Fibroblast of skin of right quadriceps (primary cell): ENCODE measurements around the gene GDF2.

Source experiments
- DNase-seq: peaks from one replicate; pipeline ENCODE4 v3.0.0-alpha.2; 2013

GDF2 gene

GRCh38 chr10:47371629-47372485, 49.6 kb downstream of the GDF2 start:
- no peak for DNase-seq

DNA sequence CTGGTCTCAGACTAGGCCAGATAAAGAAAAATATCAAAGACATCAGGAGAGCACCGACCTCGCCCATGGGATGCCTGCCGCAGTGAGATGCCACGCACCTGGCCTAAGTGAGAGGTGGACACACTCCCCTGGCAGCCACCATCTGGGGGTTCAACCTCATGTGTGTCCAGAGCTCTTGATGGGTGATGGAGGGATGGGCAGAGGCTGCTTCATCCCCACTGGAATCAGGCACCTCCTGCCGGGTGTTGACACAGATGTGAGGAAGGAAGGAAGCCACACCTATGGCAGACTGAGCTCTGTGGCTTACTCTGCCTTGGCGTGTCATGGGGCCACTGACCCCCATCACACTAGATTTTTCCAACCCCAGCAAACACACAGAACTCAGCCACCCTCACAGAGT, 50.5 kb downstream of the GDF2 start:
- DNase-seq: no peak

DNA sequence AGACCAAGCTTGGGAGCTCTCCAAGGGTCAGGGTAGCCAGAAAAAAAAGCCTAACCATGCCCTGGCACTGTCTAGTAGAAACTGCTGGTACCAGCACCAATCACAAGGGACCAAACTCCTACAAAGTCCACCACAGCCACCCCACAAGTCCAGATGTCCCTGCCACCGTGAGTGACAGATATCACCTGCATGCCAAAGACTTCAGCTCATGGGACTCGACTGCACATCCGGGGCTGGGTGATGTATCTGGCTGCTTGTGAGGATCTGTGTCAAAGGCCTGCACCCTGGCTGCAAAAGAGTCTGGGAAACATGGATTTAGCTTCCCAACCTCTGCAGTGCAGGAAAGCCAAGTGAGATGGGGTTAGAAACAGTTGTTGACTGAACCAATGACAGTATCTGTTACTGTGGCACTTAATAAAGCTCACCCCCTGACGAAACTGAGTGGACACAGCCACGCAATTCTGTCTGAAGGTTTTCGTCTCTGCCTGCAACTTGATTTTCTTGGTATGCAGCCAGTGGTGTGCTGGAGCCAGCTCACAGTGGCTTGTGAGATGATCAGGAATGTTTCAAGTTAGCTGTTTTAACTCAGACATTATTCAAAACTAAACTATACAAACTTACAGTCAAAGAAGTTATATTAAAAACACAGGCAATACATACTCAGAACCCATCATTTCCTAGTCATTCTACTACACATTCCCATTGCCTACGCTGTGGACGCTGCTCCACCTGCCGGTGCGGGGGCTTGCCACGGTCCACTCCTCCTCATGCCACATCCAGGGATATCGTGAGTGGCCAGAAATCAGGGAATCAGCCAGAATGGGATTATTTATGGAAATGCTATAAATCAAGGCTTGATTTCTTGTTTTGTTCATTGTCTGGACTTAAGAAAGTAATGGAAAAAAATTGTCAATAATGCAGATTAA, 52.6 kb downstream of the GDF2 start:
- peak; percentile 22 for DNase-seq

DNA sequence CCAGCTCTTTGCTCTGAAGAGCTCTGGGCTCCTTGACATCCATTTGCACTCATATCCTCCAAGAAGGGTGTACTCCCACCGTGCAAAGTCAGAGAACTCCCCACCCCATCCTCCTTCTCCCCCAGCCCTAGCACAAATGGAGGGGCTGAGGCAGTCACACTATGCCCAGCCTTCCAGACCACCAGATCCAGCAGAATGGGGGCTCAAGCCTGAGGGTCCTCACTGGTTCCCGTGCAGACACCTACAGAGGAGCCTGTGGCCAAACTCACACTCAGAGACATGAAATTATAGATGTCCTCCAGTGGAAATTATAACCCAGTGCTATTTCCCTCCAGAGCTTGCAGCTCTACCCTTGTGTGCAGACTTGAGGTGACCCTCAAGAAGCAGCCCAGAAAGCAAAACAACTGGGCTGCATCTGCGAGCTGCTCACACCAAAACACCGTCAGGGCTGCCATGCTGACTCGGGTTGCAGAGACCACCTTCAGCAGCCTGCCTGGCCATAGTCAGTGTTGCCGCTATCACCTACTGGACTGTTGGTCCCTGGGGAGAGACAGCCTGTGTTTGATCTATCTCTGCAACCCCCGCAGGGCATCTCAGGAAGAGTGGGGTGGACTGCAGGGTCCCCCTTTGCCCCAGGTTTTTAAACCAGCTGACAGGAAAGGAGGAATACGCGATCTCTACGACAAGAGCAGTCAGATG, 54.4 kb downstream of the GDF2 start:
- DNase-seq: no peak
